Lung microvascular endothelial cell (primary cell): ENCODE results near the gene RNF166. TPM values are rescaled to one million over a fixed set of nuclear protein-coding genes. Genes with fewer than 3 reads are reported as not detected.

ENCODE experiments used
- DNase-seq, 2 donors: peaks; one replicate each; pipeline versions ENCODE4 v3.0.0 to v3.0.0-alpha.2; 2010; ENCODE audit warnings: low read depth in 2 of 2
- total RNA-seq: library from RNA; depleted of rRNA; stranded (reverse); fragments of >200 nt; gene quantifications from 2 replicates; pipeline ENCODE4 v1.2.1, GENCODE V29; 2014

The RNF166 gene
- total RNA-seq, 1 donor from 2014 or later = 12.5 TPM

DNA sequence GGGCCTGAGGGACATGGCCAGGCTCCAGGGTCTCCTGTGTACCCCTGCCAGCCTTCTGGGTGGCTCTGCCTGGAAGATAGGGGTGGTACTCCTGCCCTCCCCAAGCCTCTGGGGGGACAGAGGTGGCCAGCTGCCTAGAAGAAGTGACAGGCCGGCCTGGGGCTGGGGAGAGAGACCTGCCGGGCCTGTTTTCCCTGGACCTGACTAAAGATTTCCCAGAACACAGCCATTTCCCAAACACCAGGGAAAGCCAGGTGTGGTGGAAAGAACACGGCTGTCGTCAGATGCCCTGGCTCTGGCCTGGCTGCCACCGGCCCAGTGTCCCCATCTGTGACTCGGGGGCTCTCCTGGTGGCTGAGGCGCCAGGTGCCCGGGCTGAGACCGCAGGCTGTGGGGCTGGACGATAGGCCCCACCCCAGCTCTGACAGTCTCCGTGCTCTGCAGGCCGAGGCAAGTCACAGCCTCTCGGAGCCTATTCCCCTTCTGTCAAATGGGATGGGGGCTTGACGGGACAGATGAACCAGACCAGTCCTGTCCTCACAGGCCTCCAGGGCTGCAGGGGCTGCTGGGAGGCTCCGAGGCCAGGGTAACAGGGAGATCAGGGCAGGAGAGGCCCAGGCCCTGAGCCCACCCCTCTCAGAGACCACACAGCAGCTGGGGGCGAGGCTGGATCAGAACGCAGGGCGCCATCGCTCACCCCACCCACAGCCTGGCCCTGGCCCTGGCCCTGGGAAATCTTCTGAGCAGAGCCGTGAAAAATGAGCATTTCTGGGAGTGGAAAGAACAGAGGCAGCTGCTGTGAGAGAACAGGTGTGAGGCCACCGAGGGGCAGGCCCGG, 33.1 kb upstream of the RNF166 start:
- no peak for DNase-seq

DNA sequence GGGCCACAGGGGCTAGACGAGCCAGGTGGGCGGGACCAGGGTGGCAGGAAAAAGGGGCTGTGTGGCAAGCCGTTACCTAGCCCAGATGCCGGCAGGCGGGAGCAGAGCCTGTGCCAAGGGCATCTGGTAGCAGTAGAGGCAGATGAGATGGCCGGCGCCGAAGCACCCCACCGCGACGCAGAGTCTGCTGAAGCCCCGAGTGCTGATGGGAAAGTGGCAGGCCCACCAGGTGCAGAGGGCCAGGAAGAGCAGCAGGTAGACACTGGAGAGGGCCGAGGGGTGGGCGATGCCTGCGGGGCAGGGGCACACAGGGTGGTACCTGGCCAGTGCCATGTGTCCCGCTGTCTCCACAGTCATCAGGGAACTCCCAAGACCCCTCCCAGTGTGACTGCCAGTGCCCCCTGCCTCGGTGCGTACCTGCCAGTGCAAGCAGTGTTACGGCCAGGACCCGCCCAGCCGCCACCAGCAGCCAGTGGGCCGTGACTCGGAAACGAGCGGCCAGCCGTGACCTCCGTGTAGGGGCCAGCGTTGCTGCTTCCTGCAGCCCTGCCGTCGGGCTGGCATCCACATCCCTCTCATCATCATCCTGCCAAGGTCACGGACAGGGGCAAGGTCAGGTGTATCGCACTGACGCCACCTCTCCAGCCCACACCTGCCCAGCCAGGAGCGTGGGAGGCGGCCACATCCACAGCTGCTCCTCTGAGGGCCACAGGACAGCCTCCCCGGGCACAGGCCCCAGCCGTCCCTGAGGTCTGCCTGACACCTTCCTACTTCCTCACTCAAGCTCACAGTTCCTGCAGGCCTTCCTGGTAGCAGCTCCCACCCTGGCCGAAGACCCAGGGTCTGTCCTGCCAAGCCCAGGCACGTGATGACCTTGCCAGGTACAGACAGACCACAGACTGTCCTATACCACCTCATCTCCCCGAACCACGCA, 32.2 kb upstream of the RNF166 start:
- peak in 1 of 2 donors; percentile 75 for DNase-seq

DNA sequence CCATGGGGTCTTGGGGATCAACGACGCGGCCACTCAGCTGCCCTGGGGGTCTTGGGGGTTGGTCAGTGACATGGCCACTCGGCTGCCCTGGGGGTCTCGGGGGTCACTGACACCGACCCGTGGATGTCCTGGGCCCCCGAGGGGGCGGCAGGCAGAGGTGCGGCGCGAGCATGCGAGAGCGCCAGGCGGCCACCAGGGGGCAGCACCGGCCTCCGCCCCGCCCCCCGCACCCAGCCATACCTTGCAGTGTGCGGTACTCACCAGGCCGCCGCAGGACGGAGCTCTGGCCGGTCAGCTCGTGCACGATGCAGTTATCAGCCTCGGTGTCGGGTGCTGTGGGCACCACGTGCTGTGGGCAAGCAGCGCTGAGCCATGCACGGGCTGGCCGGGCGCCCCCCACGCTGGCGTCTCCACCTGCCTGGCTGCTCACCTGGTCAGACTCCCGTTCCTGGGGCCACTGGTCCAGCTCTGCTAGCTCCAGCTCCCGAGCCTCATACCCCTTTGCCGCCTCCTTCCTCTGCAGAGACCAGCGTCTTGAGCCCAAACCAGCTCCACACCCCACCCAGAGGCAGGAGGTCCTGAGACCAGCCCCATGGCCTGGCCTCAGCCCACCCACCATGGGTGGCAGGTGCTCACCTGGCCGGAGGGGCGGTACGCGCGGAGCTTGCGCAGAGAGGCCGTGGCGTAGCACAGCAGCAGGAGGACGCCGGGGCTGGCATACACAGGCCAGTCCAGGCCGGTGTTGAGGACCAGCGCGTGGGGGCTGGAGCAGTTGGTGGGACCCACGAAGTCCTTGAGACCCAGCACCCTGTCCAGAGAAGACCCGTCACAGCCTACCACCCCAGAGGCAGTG, 31.3 kb upstream of the RNF166 start:
- DNase-seq = peak; percentile 76 to 91

DNA sequence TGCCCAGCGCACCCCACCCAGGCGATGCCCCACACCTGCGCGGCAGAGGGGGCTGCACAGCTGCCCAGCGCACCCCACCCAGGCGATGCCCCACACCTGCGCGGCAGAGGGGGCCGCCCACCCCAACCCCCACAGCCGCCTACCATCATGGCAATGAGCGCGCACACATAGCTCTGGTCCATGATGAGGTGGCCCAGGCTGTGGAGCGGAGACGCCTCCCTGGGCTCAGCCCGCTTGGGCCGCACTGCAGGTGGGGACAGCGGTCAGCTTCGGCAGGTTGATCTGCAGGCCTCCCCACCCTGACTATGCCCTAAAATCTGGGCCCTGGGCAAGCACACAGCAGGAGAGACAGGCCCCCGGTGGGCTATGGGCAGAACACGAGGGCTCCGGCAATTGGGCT, 30.3 kb upstream of the RNF166 start:
- DNase-seq = no peak

DNA sequence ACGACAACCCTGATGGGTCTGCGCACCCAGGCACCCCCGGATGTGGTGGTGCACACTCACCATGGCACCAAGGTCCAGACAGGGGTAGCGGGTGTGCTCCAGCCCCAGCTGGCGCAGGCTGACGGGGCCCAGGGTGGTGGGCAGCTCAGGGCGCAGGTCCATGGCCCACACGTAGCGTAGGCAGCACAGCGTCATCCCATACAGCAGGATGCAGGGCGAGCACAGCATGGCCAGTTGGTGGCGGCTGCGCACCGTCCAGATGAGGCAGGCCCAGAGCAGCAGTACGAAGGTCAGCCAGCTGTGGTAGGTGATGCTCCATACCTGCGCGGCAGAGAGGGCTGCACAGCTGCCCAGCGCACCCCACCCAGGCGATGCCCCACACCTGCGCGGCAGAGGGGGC, 29.9 kb upstream of the RNF166 start:
- no peak for DNase-seq

DNA sequence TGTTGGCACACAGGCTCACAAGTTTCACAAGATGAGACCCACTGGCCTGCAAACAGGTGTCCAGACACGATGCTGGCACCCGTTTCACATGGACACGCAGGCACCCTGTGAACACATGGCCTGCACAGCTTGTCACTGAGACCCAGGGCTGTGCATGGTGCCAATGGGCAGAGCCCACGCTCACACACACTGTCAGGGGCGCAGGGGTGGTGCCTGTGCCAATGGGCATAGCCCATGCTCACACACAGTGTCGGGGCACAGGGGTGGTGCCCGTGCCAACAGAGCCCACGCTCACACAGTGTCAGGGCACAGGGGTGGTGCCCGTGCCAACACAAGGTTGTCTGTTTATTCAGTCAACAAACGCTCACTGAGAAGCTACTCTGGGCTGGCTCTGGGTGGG, 29.4 kb upstream of the RNF166 start:
- DNase-seq = no peak

DNA sequence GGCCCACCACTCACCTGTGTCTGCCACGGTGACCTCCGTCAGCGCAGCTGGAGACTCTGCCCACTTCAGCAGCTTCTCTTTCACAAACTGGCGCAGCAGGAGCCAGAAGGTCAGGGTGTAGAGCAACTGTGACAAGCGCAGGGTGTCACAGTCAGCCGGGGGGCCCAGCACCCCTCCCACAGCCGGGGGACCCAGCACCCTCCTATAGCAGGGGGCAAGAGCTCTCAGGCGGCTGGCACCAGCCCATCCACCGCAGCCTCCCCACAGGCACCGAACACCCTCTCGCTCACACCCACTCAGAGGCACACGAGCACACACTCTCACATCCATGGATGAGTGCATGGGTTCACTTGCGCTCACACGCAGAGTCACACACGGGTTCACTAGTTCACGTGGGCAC, 28.9 kb upstream of the RNF166 start:
- no peak for DNase-seq

DNA sequence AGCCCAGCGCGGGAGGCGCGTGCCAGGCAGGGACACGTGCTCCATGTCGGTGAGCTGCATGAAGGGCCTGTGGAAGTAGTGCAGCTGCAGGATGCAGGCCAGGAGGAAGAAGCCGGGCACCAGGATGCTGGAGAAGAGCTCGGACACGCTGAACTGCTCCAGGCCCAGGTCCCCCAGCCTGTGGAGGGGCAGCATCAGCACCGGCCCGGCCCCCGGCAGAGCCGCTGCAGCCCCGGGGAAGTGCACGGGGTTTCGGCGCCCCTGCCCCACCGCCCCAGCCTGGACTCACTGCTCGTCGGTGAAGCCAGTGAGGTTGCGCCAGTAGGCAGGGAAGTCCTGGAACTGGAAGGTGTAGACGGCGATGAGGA, 28.1 kb upstream of the RNF166 start:
- DNase-seq = no peak

DNA sequence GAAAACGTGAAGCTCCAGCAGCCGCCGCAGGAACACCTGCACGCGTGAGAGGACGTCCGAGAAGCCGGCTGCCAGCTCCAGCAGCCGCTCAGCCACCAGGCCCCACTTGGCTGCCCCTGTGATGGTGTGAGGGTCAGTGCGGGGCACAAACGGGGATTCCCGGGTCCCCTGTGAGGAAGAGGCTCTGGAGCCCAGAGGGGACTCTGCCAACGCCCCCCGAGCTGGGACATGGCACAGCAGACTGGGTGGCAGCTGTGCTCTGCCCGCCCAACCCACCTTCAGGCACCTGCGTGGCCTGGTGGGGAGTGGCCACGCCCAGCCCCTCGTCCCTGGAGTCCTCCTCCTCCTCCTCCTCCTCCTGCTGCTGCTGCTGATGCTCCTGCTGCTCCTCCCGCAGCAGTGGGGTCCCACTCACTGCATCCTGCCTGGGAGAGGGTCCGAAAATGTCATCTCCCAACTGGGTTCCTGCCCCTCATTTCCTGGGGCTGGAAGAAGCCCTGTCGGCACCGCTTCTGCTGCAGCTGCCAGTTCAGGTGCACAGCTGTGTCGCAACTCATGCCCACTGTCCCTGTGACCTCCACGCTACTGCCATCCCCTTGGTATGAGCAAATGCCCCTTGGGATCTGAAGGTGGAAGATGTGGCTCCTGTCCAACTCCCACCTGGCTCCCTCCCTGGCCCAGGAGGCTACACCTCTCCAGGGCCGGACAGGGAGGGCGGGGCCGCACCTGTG, 27.6 kb upstream of the RNF166 start:
- DNase-seq = no peak

DNA sequence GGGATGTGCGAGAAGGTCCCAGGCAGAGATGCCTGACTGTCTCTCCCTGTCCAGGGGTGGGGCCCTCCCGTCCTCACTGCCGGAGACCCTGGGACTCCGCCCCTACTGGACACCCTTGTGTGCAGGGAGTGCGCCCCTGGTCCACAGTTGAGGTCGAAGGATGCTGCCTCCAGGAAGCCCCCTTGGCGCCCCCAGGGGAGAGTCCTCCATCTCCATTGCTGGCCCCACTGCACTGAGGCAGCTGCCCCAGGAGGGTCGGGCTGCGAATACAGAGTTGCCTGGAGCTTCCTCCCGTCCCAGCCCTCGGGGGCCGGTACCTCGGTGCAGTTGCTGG, 26.7 kb upstream of the RNF166 start:
- DNase-seq = no peak

DNA sequence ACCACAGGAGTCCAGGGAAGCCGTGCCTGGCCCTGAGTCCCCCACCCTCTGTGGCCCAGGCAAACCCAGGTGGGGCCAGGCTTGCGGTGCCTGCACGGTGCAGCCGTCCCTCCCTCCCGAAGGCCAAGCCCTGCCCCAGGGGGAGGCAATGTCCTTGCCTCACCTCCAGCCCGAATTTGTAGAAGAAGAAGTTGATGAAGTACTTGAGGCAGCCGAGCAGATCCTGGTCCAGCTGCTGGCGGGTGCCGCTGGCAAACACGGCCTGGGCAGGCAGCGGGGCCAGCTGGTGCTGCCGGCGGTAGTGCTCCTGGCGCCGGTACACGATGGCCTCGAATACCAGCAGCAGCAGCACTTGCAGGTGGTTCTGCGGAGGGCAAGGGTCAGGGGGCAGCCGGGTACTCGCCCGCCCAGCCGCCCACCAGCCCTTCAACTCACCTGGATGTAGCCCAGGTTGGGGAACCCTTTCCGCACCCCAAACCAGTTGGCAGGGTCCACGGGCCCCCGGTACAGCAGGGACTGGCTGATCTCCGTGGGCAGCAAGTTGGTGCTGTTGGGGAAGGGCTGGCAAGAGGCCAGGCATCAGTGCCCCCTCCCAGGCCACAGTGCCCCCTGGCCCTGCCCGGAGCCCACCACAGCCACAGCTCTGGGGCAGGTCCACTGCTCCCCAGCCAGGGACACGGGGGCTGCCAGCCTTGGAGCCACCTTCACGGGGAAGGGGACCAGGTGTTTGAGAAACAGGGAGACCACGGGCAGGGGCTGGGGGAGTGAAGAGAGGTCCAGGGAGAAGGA, 26.2 kb upstream of the RNF166 start:
- no peak for DNase-seq

DNA sequence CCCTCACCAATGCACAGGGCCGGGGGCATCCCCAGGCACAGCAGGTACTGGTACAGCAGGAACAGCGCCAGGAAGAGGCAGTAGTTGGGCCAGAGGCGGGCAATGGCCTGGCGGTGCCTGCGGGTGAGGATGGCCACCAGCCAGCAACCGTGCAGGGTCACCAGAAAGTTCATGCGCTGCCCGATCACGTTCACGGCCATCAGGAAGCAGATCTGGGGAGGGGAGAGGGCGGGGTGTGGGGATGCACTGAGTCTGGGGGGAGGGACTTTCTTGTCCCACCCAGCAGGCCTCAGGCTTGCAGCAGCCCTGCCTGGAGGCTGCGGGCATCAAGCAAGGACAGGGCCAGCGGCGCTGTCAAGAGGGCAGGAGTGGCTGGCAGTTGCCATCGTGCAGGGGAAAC, 25.5 kb upstream of the RNF166 start:
- peak; percentile 21 to 41 for DNase-seq

DNA sequence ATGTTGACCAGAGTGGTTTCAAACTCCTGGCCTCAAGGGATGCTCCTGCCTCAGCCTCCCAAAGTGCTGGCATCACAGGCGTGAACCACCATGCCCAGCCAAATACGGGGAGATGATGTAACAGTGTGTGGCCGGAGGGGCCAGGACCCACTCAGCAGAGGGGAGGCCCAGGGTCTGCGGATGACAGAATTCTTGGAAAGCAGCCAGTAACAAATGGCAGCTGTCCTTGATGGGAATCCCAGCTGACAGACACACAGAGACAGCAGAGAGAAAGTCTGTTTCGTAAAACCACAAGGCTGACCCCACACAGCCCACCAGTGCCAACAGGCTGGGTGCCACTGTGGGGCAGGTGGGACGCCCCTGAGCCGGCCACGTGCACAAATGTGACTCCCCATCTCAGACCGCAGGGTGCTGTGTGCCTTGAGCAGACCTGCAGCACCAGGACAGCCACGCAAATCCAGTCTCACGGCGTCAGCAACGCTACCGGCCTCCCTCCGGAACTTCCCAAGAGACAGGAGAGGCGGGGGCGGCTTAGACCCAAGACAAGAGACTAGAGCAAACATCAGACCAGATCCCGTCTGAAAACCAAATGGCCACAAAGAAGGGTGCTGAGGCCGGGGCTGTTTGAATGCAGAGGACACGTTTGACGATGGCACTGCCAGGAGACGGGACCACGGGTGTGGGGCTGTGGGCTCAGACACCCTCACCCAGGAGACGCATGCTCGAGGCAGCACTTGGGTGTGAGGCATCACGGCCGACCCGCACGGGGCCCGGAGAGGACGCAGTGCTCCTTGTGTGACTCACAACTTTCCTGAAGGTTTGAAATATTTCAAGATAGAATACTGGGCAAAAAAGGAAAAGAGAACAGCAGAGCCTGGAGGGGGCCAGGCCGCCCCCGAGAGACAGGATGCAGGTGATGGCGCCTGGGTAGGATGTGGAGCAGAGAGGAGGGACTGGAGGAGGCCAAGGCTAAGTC, 24.7 kb upstream of the RNF166 start:
- peak in 1 of 2 donors; percentile 38 for DNase-seq

DNA sequence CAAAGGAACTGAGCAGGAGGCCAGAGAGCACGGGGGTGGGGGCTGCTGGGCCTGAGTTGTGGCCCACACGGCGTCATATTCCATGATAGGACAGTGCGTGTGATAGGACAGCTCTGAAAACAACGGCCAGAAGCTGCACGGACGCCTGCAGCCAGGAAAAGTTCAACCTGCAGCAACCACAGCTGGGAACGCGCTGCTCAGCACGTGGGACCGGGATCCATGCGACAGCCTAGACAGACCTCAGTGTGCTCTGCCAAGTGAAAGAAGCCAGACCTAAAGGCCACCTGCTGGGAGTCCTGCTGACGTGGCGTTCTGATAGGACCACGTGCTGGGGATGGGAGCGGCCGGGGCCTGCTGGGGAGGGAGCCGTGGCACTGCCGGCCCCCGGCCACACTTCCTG, 21.7 kb upstream of the RNF166 start:
- no peak for DNase-seq

DNA sequence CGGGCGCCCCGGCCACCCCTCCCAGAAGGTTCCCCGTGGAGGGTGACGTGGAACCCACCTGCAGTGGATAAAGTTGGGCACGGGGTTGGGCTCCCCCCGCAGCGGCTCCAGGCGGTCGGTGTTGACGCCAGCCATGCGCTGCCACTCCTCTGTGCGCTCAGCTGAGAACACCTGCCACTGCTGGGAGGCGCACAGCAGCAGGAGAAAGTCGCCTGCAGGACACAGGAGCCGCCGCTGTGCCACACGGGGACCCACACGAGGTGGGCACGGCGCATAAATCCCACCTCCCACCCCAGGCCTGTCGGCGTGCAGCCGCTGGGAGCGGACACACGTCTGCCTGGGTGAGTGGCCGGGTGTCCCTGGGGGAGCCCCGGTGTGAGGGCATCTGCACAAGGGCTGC, 20.8 kb upstream of the RNF166 start:
- DNase-seq = no peak

DNA sequence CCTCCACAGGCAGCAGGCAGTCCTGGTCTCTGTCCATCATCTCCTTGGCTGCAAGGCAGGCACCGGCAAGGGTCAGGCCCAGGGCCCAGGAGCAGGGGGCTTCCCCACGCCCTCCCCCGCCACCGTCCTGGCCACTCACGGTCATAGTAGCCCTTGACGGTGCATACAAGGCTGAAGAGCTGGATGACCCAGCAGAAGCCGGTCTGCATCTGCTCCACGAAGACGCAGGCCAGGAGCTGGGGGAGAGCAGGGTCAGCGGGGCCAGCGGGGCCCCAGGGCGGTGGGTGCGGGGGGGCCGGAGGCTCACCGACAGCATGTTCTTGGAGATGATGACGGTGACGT, 20.2 kb upstream of the RNF166 start:
- no peak for DNase-seq

DNA sequence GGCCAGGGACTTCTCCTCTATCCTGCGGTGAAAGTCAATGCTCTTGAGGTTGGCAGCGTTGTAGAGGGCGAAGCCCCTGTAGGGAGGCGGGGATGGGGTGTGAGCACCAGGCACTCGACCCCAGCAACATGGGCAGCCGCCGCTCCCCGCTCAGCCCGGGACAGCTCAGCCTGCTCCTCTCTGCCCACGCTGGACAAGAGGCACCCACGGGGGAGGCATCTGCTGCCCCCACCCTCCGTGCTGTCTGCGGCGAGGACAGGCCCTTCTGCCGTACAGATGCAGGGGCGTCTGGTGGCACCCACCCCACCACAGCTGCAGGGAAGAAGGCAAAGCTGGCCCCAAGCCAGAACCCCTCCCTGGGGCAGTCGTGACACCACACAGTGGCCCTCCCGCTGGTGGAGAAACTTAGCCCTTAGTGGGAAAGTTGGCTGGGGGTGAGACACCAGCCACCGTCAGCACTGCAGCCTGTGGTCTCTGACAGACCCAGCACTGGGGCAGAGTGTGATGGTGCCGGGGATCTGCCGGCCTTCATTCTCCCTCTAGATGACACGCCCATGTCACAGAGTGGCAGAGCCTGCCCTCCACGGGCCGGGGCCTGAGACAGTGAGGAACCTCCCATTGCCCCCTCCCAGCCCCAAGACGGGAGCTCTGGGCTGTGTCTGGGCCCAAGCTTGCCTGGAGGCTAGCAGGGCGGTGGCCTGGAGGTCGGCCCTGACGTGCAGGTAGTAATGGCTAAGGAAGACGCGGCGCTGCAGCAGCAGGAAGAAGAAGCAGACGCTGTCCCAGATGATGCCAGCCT, 19.6 kb upstream of the RNF166 start:
- DNase-seq = no peak

DNA sequence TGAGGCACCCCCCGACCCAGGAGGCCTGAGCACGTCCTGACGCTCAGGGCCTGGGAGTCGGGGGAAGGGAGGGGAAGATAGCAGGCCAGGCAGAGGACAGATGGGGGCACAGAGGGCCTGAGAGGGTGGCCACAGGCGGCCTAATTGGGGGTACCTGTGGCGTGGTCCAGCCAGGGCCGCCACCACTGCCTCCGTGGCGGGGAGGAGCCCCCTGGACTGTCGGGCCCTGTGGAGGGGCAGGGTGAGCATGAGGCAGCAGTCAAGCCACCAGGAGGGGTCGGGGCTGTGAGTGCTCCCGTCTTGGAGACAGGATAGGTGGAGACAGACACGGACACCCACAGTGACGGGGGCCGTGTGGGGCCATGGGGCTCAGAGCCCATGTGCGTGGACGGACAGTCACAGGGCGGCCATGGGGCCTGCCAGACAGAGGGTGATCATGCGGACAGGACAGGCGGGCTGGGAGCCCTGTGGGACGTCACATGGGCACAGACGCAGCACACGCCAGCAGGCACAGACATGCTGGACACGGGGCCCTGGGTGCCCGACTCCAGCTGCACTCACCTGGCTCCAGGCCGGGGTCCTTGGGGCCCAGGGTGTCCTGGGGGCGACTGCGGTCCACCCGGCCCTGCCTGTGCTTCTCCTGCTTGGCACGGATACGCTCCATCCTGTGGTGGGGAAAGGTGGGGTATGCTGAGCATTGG, 18.8 kb upstream of the RNF166 start:
- DNase-seq = no peak
